ENCODE data around the gene PPP1R7. TPM values are rescaled to one million over a fixed set of nuclear protein-coding genes. Genes with fewer than 3 reads are reported as not detected.

Gene PPP1R7
- total RNA-seq, 1 experiment from 2014 or later = 45.4 TPM

GRCh38 chr2:241224851-241225438 is 74.7 kb downstream of the PPP1R7 start:
- H3K27me3 ChIP-seq (ENCODE audit: insufficient read depth, low read length) = no peaks in the 10 kb centered on the region
- BruUV-seq (replicated peaks) = no TSS peak
- no peak overlapping the region for H3K9ac ChIP-seq (ENCODE audit: low read length)
- H3K4me3 ChIP-seq (replicated peaks in 1 of 2; ENCODE audit: low read depth in 1 of 2, low read length in 2 of 2) = no peak overlapping the region
- H3K27ac ChIP-seq (ENCODE audit: low read depth, low read length) = no peak overlapping the region
- H3K9me2 ChIP-seq (ENCODE audit: insufficient read depth) = no peaks in the 10 kb centered on the region
- H2AFZ ChIP-seq (ENCODE audit: low read depth, low read length, poor library complexity, severe bottlenecking) = no peak overlapping the region
- TF ChIP-seq SP1 (IDR thresholded peaks at IDR 0.05; ENCODE audit: low read depth) (no peak), ELF1 (IDR thresholded peaks at IDR 0.05; ENCODE audit: borderline replicate concordance, low read depth) (no peak), ATF3 (IDR thresholded peaks at IDR 0.05) (no peak), ZNF274 (IDR thresholded peaks at IDR 0.05; ENCODE audit: low read depth, low read length) (no peak), REST (IDR thresholded peaks at IDR 0.05; ENCODE audit: low read depth) (no peak), ZFX (IDR thresholded peaks at IDR 0.05) (no peak), SRF (IDR thresholded peaks at IDR 0.05; ENCODE audit: low read depth) (no peak), SIN3A (IDR thresholded peaks at IDR 0.05; ENCODE audit: low read depth) (no peak)
- no peaks in the 10 kb centered on the region for H4K20me1 ChIP-seq (ENCODE audit: insufficient read depth)
- no peak overlapping the region for H3K4me2 ChIP-seq (ENCODE audit: low read length)
- ChIA-PET RAD21 (ENCODE audit: low non-redundant PET in 1 of 2, low total read pairs in 2 of 2, uncharacterized antibody in 2 of 2, unreplicated experiment in 2 of 2) (interaction anchor here in 1 of 2 experiments (0.6 kb wide), 1 partner anchor 351 kb away, joined by 6 read pairs; no protein-coding TSS in a partner anchor), POLR2A (no interaction called here), CTCF (no interaction called here)
- DNase-seq (ENCODE audit: low read depth, low spot score) = no peak
- H3K79me2 ChIP-seq (ENCODE audit: insufficient read depth, low read length) = no peaks in the 10 kb centered on the region
- ATAC-seq = no peak
- H3K36me3 ChIP-seq (ENCODE audit: control insufficient read depth in 1 of 2, insufficient read depth in 2 of 2, low read length in 2 of 2) = peaks cover 22 to 24% of the 10 kb centered on the region in 2 experiments; a peak in 3 of 4 replicates
- intact Hi-C loops (cut with micrococcal nuclease) = no loop called here
- H3K9me3 ChIP-seq (ENCODE audit: control insufficient read depth in 1 of 2, insufficient read depth in 1 of 2, low read depth in 1 of 2, low read length in 2 of 2) = no peaks in the 10 kb centered on the region
- H3K4me1 ChIP-seq (ENCODE audit: control insufficient read depth in 1 of 2, insufficient read depth in 2 of 2, low read length in 2 of 2) = peaks cover 6 to 11% of the 10 kb centered on the region in 2 experiments; a peak in 3 of 4 replicates

Measured in HCT116 (cell line).